ENCODE measurements around the gene OAT.

- TF ChIP-seq CTCF (conservative IDR thresholded peaks at IDR 0.05; ENCODE audit: low read length): no peak
- TF ChIP-seq EZH2phosphoT487 (IDR thresholded peaks at IDR 0.05; ENCODE audit: borderline replicate concordance): no peak
These were observed 67.9 kb downstream of the OAT start for GRCh38 chr10:124350806-124351205.

All from Loucy (cell line).